OCI-LY7 (cell line): ENCODE results near the gene TMEM167A.

Source experiments
- CTCF ChIP-seq: fragments of 200-600 bp; sonication (generic); conservative IDR thresholded peaks from 2 replicates; pipeline ENCODE4 v1.5.1; 2014; ENCODE audit warnings: mild to moderate bottlenecking, antibody characterized with exemption, low read length, moderate library complexity, mixed read lengths
- EZH2phosphoT487 ChIP-seq: fragments of 200-600 bp; sonication (generic); IDR thresholded peaks from 2 replicates; pipeline ENCODE4 v1.6.1; 2018; ENCODE audit warnings: low read depth, borderline replicate concordance, mild to moderate bottlenecking, mixed run types, antibody characterized with exemption, low read length, moderate library complexity, mixed read lengths

- TF ChIP-seq CTCF, result no peak
- no peak for TF ChIP-seq EZH2phosphoT487
Observed at GRCh38 chr5:83077662-83078261, 568 bp upstream of the TMEM167A start.
